HG03521 (cell line): ENCODE data around the gene ANKRD34C.
A peak's percentile ranks its signal among the peaks of the same experiment; 100 is the strongest.
"Not testable (repeated sequence)": the region's sequence is repeated elsewhere in the genome, so short reads cannot be mapped to it uniquely, and the experiment has no call there.

Source experiments
- ATAC-seq: cut with Tn5 transposase; IDR thresholded peaks from one replicate; pipeline ENCODE4 v1.9.1; 2021; ENCODE audit warnings: mild to moderate bottlenecking, moderate library complexity; ENCODE audit not compliant: unreplicated experiment

Gene ANKRD34C

DNA sequence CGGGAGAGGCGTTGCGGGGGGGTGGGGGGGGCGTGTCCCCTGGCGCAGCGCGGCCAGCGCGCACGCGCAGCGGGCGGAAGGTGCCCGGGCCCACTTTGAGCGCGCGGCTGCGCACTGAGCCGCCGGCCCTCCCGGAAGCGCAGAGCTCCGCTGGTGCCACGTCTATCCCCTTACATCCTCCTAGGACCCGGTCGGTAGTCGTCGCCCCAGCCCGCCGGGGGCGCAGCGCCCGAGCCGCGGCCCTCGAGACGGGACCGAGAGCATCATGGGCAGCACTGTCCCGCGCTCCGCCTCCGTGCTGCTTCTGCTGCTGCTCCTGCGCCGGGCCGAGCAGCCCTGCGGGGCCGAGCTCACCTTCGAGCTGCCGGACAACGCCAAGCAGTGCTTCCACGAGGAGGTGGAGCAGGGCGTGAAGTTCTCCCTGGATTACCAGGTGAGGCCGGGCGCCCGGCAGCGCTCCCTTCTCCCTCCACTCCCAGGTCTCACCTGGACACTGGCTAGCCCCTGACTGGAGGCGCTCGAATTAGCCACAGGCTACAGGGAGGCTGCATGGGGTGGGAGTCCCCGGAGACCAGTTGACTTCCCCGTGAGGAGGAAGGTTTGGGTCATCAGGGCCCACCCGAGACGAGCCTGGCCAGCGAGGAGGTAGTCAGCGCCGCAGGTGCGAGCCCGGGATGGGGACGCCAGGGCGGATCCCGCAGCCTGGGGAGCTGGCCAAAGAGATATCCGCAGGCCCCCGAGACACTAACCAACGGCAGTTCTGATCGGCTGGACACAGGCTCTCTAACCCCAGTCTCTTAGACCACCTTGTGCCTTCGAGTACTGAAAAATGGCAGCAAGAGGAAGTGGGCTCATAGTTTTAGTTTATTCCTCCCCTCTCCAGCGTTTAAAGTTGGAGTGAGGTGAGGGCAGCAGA, 28.7 kb downstream of the ANKRD34C start, which contains the start of gene TMED3:
TSS of gene TMED3 (plus strand) at position 128 of the 916 bp plus-strand sequence. CDS start at position 266, 138 bp downstream.
- ATAC-seq = peak; percentile 92

- ATAC-seq = no peak
Observed at GRCh38 chr15:79311901-79312553, 29.5 kb downstream of the ANKRD34C start.

- ATAC-seq = no peak
Observed at GRCh38 chr15:79314186-79314585, 31.7 kb downstream of the ANKRD34C start.

- ATAC-seq = no peak
Observed at GRCh38 chr15:79314811-79315210, 32.3 kb downstream of the ANKRD34C start.

- ATAC-seq = no peak
Observed at GRCh38 chr15:79315623-79316328, 33.3 kb downstream of the ANKRD34C start.

- no peak for ATAC-seq
Observed at GRCh38 chr15:79316864-79317263, 34.3 kb downstream of the ANKRD34C start.

- ATAC-seq = not testable (repeated sequence)
Observed at GRCh38 chr15:79319973-79320372, 37.5 kb downstream of the ANKRD34C start.

DNA sequence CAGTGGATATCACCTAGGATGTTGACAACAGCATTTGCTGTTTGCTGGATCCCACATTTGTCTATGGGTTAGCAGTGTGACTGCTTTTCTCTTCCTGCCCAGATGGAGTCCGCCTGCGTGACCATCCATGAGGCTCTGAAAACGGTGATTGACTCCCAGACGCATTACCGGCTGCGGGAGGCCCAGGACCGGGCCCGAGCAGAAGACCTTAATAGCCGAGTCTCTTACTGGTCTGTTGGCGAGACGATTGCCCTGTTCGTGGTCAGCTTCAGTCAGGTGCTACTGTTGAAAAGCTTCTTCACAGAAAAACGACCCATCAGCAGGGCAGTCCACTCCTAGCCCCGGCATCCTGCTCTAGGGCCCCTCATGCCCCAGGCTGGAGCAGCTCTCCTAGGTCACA, 39.4 kb downstream of the ANKRD34C start:
- no peak for ATAC-seq

DNA sequence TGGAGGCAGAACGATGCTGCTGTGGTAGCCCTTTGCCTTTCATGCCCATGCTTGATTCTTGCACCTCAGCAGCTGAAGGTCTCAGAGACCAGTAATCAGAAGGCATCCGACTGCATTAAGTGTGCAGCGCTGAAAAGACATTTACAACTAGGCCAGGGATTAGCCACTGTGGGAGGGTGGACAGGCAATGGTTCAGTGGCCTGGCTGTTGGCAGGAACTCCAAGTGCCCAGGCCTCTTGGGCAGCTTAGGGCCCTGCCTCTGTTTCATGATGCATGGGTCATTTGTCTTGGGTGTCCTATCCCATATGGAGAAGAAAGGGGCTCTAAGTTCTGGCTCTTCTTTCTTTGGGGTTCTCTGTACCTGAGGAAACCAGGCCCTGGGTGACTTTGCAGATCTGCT, 39.8 kb downstream of the ANKRD34C start:
- no peak for ATAC-seq

DNA sequence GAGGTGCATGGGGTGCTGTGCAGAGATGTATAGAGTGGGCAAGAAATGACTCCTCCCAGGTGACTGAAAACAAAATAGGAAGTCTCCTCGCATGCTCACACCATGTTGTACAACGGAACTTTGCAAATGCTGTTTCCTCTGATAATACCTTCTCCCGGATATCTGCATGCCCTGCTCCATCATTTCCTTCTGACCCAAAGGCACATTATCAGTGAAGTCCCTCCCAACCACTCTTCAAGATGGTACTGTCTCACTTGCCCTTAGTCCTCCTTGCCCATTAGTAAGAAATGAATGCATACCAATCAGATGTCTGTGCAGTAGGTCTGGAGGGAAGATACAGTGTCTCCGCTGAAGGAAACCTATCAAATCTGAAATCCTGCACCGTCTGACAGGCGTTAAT, 40.4 kb downstream of the ANKRD34C start:
- ATAC-seq = no peak

DNA sequence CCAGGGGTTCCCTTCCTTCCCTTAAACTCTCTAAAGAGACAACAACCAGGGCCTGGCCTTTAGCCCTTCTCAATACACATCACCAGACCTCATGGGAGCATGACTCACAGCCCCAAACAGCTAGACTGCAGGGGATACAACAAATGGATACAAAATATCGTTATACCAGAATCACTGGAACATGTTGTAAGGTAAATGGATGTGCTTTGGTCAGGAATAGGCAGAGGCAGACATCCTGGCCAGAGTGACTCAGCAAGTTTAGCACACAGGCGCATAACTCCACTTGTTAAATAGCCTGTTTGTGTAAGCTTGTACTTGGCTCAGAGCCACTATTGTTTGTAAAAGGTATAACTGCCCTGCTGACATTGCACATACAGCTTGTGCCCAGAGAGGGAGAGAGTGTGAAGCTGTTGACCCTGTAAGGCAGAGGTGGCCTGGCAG, 46.7 kb downstream of the ANKRD34C start:
- ATAC-seq = no peak
